HCT116 (cell line): ENCODE results near the gene SRCIN1. TPM values are rescaled to one million over a fixed set of nuclear protein-coding genes. Genes with fewer than 3 reads are reported as not detected.

Experiments used
- ATAC-seq: fragments of 200-7000 bp; cut with Tn5 transposase; 2 replicates; pipeline ENCODE4 v1.9.1; 2020; ENCODE audit warnings: mild to moderate bottlenecking, moderate library complexity
- BruUV-seq: library from RNA; stranded (reverse); fragments of 400-500 nt; replicated peaks from 2 replicates; lab custom pipeline; 2021; lab: Mats Ljungman, UMichigan
- CTCF ChIA-PET: fragments of 300-600 bp; sonication (Branson Sonifier 250); formaldehyde crosslinking; loops from one replicate; lab custom pipeline; 2021; ENCODE audit warnings: antibody characterized with exemption; lab: Charles Lee
- POLR2A ChIA-PET: fragments of 300-600, 350-600 bp; sonication (Branson Sonifier 250); formaldehyde crosslinking; loops from one replicate; lab custom pipeline; 2021; ENCODE audit warnings: antibody characterized with exemption; lab: Charles Lee
- RAD21 ChIA-PET, 2 experiments: fragments of 300-600 bp; sonication (Branson Sonifier 250); formaldehyde crosslinking; loops; one replicate each; lab custom pipeline; 2023; ENCODE audit warnings: low total read pairs in 2 of 2; ENCODE audit not compliant: uncharacterized antibody in 2 of 2, unreplicated experiment in 2 of 2, low non-redundant PET in 1 of 2; lab: Charles Lee
- DNase-seq: peaks from one replicate; pipeline ENCODE4 v3.0.0-alpha.2; 2010; ENCODE audit warnings: low read depth, low spot score
- H2AFZ ChIP-seq: fragments of 200-600 bp; shearing (Covaris generic), sonication (generic); 2 replicates; pipeline ENCODE4 v1.6.1; 2017; ENCODE audit warnings: low read depth, mixed run types, mixed read lengths, antibody characterized with exemption, low read length; ENCODE audit not compliant: poor library complexity, severe bottlenecking
- H3K27ac ChIP-seq: 2 replicates; pipeline ENCODE4 v1.5.1; 2012; ENCODE audit warnings: low read depth, low read length
- H3K27me3 ChIP-seq: fragments of 200-600 bp; sonication (generic); 2 replicates; pipeline ENCODE4 v1.6.1; 2016; ENCODE audit warnings: mixed run types, low read length, mixed read lengths; ENCODE audit not compliant: insufficient read depth
- H3K36me3 ChIP-seq, 2 experiments: fragments of 200-500 bp in 1 of 2; fragments of 200-600 bp in 1 of 2; sonication (Bioruptor generic) in 1 of 2; sonication (generic) in 1 of 2; 2 replicates each; pipeline versions ENCODE4 v1.5.1 to v1.6.1; 2014 to 2016; ENCODE audit warnings: low read length in 2 of 2, inconsistent platforms in 1 of 2, mixed read lengths in 1 of 2, mixed run types in 1 of 2; ENCODE audit not compliant: insufficient read depth in 2 of 2, control insufficient read depth in 1 of 2
- H3K4me1 ChIP-seq, 2 experiments: fragments of 200-600 bp in 1 of 2; sonication (generic) in 1 of 2; 2 replicates each; pipeline versions ENCODE4 v1.5.1 to v1.6.1; 2012 to 2017; ENCODE audit warnings: low read length in 2 of 2, inconsistent platforms in 1 of 2, mild to moderate bottlenecking in 1 of 2, mixed read lengths in 1 of 2, mixed run types in 1 of 2, moderate library complexity in 1 of 2; ENCODE audit not compliant: insufficient read depth in 2 of 2, control insufficient read depth in 1 of 2
- H3K4me2 ChIP-seq: fragments of 200-600 bp; sonication (generic); 2 replicates; pipeline ENCODE4 v1.6.1; 2017; ENCODE audit warnings: mixed run types, low read length, mixed read lengths
- H3K4me3 ChIP-seq, 2 experiments: fragments of 200-600 bp in 1 of 2; sonication (generic) in 1 of 2; replicated peaks in 1 of 2; 2 replicates each; pipeline ENCODE4 v1.5.1; 2011 to 2016; ENCODE audit warnings: low read length in 2 of 2, control low read depth in 1 of 2, low read depth in 1 of 2, mild to moderate bottlenecking in 1 of 2, mixed read lengths in 1 of 2, mixed run types in 1 of 2
- H3K79me2 ChIP-seq: fragments of 200-600 bp; sonication (generic); 2 replicates; pipeline ENCODE4 v1.6.1; 2017; ENCODE audit warnings: mild to moderate bottlenecking, mixed run types, low read length, moderate library complexity, mixed read lengths; ENCODE audit not compliant: insufficient read depth
- H3K9ac ChIP-seq: fragments of 200-600 bp; sonication (generic); 2 replicates; pipeline ENCODE4 v1.6.1; 2016; ENCODE audit warnings: low read length, mixed read lengths
- H3K9me2 ChIP-seq: fragments of 200-600 bp; sonication (generic), shearing (Covaris generic); 2 replicates; pipeline ENCODE4 v1.6.1; 2017; ENCODE audit warnings: mixed run types, mild to moderate bottlenecking, moderate library complexity; ENCODE audit not compliant: insufficient read depth
- H3K9me3 ChIP-seq, 2 experiments: fragments of 200-500 bp in 1 of 2; fragments of 200-600 bp in 1 of 2; sonication (Bioruptor generic) in 1 of 2; sonication (generic) in 1 of 2; 2 replicates each; pipeline ENCODE4 v1.6.1; 2014 to 2017; ENCODE audit warnings: low read length in 2 of 2, mixed read lengths in 2 of 2, inconsistent platforms in 1 of 2, low read depth in 1 of 2, mild to moderate bottlenecking in 1 of 2, mixed run types in 1 of 2, moderate library complexity in 1 of 2; ENCODE audit not compliant: control insufficient read depth in 1 of 2, insufficient read depth in 1 of 2
- H4K20me1 ChIP-seq: fragments of 200-600 bp; sonication (generic), shearing (Covaris generic); 2 replicates; pipeline ENCODE4 v1.6.1; 2017; ENCODE audit warnings: mixed run types, mild to moderate bottlenecking, moderate library complexity; ENCODE audit not compliant: insufficient read depth
- CEBPB ChIP-seq: IDR thresholded peaks from 2 replicates; pipeline ENCODE4 v1.6.1; 2012; ENCODE audit warnings: low read depth
- EGR1 ChIP-seq: IDR thresholded peaks from 2 replicates; pipeline ENCODE4 v1.6.1; 2012; ENCODE audit warnings: low read depth
- ELF1 ChIP-seq: IDR thresholded peaks from 2 replicates; pipeline ENCODE4 v1.6.1; 2012; ENCODE audit warnings: low read depth, borderline replicate concordance
- EZH2phosphoT487 ChIP-seq: fragments of 200-600 bp; IDR thresholded peaks from 2 replicates; pipeline ENCODE4 v1.6.1; 2018; ENCODE audit warnings: antibody characterized with exemption, borderline replicate concordance
- FOSL1 ChIP-seq: IDR thresholded peaks from 2 replicates; pipeline ENCODE4 v1.6.1; 2012; ENCODE audit warnings: low read depth
- JUND ChIP-seq: IDR thresholded peaks from 2 replicates; pipeline ENCODE4 v1.6.1; 2012
- POLR2AphosphoS5 ChIP-seq: IDR thresholded peaks from 2 replicates; pipeline ENCODE4 v1.6.1; 2011; ENCODE audit warnings: mild to moderate bottlenecking, low read depth, low read length, moderate library complexity
- RAD21 ChIP-seq: IDR thresholded peaks from 2 replicates; pipeline ENCODE4 v1.6.1; 2012; ENCODE audit warnings: low read depth, mild to moderate bottlenecking
- SIN3A ChIP-seq: IDR thresholded peaks from 2 replicates; pipeline ENCODE4 v1.6.1; 2012; ENCODE audit warnings: low read depth
- SP1 ChIP-seq: IDR thresholded peaks from 2 replicates; pipeline ENCODE4 v1.6.1; 2012; ENCODE audit warnings: low read depth
- TCF7L2 ChIP-seq: IDR thresholded peaks from 2 replicates; pipeline ENCODE4 v1.7.0; 2011; ENCODE audit warnings: borderline replicate concordance, inconsistent platforms; ENCODE audit not compliant: insufficient read depth, insufficient read length; ENCODE audit errors: extremely low read depth
- YY1 ChIP-seq: IDR thresholded peaks from 2 replicates; pipeline ENCODE4 v1.6.1; 2011; ENCODE audit warnings: low read length, low read depth, moderate library complexity, mild to moderate bottlenecking; ENCODE audit not compliant: insufficient replicate concordance; ENCODE audit errors: extremely low read depth
- ZFX ChIP-seq: fragments of 450-650 bp; IDR thresholded peaks from 2 replicates; pipeline ENCODE4 v1.6.1; 2017
- ZNF274 ChIP-seq: fragments of 200-500 bp; sonication (Bioruptor generic); IDR thresholded peaks from 2 replicates; pipeline ENCODE4 v1.6.1; 2014; ENCODE audit warnings: mild to moderate bottlenecking, low read depth, low read length, inconsistent platforms
- intact Hi-C: fragments of 100-400 bp; cut with micrococcal nuclease; formaldehyde crosslinking; loops from 2 replicates; pipeline ENCODE4 v1.10.0; 2022
- total RNA-seq: library from RNA; stranded (reverse); gene quantifications from one replicate; pipeline ENCODE4 v1.2.1, GENCODE V29; 2021; ENCODE audit not compliant: unreplicated experiment
- TF ChIP-seq, protein P1 (sequence below), 3 experiments: fragments of 200-600 bp in 1 of 3; sonication (generic) in 1 of 3; IDR thresholded peaks in 2 of 3; conservative IDR thresholded peaks in 1 of 3; 2 replicates each; pipeline ENCODE4 v1.5.1; 2012 to 2017; ENCODE audit warnings: low read depth in 2 of 3, low read length in 2 of 3, antibody characterized with exemption in 1 of 3, borderline replicate concordance in 1 of 3, control low read depth in 1 of 3, mild to moderate bottlenecking in 1 of 3, mixed read lengths in 1 of 3, mixed run types in 1 of 3, moderate library complexity in 1 of 3; ENCODE audit not compliant: insufficient read depth in 1 of 3
- TF ChIP-seq, protein P2 (sequence below): IDR thresholded peaks from 2 replicates; pipeline ENCODE4 v1.6.1; 2012
- TF ChIP-seq, protein P3 (sequence below): IDR thresholded peaks from 2 replicates; pipeline ENCODE4 v1.6.1; 2012
- TF ChIP-seq, protein P4 (sequence below): IDR thresholded peaks from 2 replicates; pipeline ENCODE4 v1.6.1; 2011; ENCODE audit warnings: mild to moderate bottlenecking, low read length, moderate library complexity; ENCODE audit not compliant: insufficient replicate concordance; ENCODE audit errors: extremely low read depth

SRCIN1 gene
- total RNA-seq, 1 experiment from 2014 or later, result 10.5 TPM

DNA sequence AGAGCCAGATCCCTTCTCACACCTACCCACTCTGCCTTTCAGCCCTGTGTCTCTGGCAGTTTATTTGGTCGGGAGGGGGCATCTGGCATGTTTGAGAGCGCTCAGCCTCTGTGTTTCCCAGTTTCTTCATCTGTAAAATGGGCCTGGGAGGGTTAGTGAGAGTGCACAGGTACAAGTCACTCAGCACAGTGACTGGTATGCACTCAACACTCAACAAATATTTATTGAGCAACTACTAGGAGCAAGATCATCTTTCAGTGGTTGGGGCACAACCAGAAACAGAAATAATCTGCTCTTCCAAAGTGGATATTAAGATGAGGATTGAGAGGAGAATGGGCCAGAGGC lies 13.7 kb upstream of the SRCIN1 start:
- Histone ChIP-seq H4K20me1 (no peaks in the 10 kb centered on the region), H3K9me2 (no peaks in the 10 kb centered on the region), H3K79me2 (no peaks in the 10 kb centered on the region), H3K9ac (no peak overlapping the region), H3K27ac (no peak overlapping the region), H3K4me2 (no peak overlapping the region), H3K4me1 (no peaks in the 10 kb centered on the region), H2AFZ (no peak overlapping the region), H3K36me3 (no peaks in the 10 kb centered on the region), H3K27me3 (no peaks in the 10 kb centered on the region), H3K9me3 (no peaks in the 10 kb centered on the region), H3K4me3 (no peak overlapping the region)
- POLR2A ChIA-PET, result interaction anchor here (0.6 kb wide), 1 partner anchor 9 kb away, joined by 3 read pairs; no protein-coding TSS in a partner anchor
- DNase-seq (no peak), ATAC-seq (no peak)
- RAD21 ChIA-PET, result interaction anchor here in 1 of 2 experiments (0.6 kb wide), 1 partner anchor 193 kb away, joined by 5 read pairs; no protein-coding TSS in a partner anchor
- CTCF ChIA-PET, result no interaction called here
- intact Hi-C loops, result no loop called here
- TF ChIP-seq SP1 (no peak), ZFX (no peak), ZNF274 (no peak), FOSL1 (no peak), EZH2phosphoT487 (no peak), CEBPB (no peak), EGR1 (no peak), RAD21 (no peak), YY1 (no peak), TCF7L2 (no peak), JUND (no peak), ELF1 (no peak), SIN3A (no peak), POLR2AphosphoS5 (no peak)
- TF ChIP-seq, protein P1, sequence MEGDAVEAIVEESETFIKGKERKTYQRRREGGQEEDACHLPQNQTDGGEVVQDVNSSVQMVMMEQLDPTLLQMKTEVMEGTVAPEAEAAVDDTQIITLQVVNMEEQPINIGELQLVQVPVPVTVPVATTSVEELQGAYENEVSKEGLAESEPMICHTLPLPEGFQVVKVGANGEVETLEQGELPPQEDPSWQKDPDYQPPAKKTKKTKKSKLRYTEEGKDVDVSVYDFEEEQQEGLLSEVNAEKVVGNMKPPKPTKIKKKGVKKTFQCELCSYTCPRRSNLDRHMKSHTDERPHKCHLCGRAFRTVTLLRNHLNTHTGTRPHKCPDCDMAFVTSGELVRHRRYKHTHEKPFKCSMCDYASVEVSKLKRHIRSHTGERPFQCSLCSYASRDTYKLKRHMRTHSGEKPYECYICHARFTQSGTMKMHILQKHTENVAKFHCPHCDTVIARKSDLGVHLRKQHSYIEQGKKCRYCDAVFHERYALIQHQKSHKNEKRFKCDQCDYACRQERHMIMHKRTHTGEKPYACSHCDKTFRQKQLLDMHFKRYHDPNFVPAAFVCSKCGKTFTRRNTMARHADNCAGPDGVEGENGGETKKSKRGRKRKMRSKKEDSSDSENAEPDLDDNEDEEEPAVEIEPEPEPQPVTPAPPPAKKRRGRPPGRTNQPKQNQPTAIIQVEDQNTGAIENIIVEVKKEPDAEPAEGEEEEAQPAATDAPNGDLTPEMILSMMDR (IDR thresholded peaks at IDR 0.05 in 2 of 3, conservative IDR thresholded peaks at IDR 0.05 in 1 of 3; ENCODE audit: borderline replicate concordance in 1 of 3, insufficient read depth in 1 of 3, low read depth in 2 of 3, low read length in 2 of 3), result no peak
- TF ChIP-seq, protein P2, sequence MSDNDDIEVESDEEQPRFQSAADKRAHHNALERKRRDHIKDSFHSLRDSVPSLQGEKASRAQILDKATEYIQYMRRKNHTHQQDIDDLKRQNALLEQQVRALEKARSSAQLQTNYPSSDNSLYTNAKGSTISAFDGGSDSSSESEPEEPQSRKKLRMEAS, result no peak
- TF ChIP-seq, protein P3, sequence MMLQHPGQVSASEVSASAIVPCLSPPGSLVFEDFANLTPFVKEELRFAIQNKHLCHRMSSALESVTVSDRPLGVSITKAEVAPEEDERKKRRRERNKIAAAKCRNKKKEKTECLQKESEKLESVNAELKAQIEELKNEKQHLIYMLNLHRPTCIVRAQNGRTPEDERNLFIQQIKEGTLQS, result no peak
- TF ChIP-seq, protein P4, sequence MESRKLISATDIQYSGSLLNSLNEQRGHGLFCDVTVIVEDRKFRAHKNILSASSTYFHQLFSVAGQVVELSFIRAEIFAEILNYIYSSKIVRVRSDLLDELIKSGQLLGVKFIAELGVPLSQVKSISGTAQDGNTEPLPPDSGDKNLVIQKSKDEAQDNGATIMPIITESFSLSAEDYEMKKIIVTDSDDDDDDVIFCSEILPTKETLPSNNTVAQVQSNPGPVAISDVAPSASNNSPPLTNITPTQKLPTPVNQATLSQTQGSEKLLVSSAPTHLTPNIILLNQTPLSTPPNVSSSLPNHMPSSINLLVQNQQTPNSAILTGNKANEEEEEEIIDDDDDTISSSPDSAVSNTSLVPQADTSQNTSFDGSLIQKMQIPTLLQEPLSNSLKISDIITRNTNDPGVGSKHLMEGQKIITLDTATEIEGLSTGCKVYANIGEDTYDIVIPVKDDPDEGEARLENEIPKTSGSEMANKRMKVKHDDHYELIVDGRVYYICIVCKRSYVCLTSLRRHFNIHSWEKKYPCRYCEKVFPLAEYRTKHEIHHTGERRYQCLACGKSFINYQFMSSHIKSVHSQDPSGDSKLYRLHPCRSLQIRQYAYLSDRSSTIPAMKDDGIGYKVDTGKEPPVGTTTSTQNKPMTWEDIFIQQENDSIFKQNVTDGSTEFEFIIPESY, result no peak
- BruUV-seq, result no TSS peak
